Kidney tubule cell (primary cell): ENCODE results near the gene NEUROG1.

Experiments used
- DNase-seq: peaks from one replicate; pipeline ENCODE4 v3.0.0-alpha.2; 2018; ENCODE audit warnings: low spot score

Gene NEUROG1

GRCh38 chr5:135535820-135536801 is at the start of gene NEUROG1:
Gene NEUROG1 (minus strand): TSS chr5:135535964. CDS start chr5:135535690, 274 bp downstream.
- no peak for DNase-seq

DNA sequence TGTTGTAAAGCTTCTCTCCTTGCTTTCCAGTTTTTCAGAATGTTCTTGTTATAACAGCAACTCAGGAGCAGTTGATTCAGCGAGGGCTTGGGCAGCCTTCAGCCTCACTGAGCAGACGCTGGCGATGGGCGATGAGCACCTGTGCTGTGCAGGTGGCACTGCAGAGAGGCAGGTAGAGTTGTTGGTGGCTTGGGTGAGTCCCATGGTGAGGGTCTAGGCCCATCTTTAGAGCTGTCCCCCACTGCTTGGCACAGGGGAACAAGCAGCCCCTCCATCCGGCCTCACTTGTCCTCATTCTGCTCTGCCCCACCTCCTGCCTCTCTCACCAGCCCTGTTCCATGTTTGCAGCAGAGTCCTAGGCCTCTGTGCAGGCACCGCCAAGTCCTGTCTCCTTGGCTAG is 49.2 kb upstream of the NEUROG1 start:
- no peak for DNase-seq

- no peak for DNase-seq
Measured at GRCh38 chr5:135584276-135584675, 48.5 kb upstream of the NEUROG1 start.

DNA sequence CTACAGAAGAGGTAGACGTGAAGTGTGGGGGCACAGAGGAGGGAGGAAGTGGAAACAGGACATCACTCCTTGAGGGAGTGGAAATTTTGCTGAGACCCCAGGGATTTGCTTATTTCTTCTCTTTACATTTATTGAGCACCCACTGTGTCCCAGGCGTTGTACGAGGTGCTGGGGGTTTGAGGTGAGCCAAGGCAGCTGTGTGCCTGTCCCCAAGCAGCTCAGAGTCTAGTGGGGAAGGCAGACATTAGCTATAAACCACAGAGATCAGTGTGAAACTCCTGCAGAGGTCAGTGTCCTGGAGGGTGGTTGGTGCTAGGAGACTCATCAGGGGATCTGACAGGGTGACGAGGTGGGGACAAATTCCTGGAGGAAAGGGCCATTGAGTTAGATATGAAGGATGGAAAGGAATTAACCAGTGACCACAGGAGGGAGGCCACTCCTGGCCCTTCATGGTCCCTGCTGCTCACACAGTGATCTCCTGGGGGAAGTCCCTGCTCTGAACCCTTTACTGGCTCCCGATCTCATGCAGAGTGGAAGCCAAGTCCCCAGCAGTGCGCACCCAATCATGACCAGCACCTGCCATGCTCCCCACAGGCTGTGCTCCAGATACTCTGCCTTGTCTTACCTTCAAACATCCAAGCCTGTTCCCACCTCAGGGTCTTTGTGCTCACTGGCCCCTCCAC is 46.5 kb upstream of the NEUROG1 start:
- DNase-seq = no peak

GRCh38 chr5:135578685-135579341 is 43.0 kb upstream of the NEUROG1 start, which contains the start of gene CXCL14:
Gene CXCL14 (minus strand): TSS chr5:135578991. CDS start chr5:135578778, 213 bp downstream.
- DNase-seq = peak; percentile 84

DNA sequence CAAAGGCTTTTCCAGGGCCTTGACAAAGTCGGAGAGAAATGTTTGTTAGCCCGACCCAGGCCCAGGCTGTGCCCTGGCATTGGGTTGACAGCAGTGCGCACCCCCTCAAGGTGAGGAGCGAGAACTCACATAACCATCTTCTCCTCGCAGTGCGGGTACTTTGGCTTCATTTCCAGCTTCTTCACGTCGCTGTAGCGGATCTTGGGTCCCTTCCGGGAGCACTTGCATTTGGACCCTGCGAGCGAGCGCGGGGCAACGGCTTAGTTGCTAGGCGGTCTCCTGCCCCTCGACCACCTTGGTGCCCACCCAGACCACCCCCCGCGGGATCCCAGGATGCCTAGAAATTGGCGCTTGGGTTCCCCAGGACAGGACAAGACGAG is 42.5 kb upstream of the NEUROG1 start:
- DNase-seq = no peak

- no peak for DNase-seq
Measured at GRCh38 chr5:135577421-135577820, 41.7 kb upstream of the NEUROG1 start.

- peak; percentile 75 for DNase-seq
Measured at GRCh38 chr5:135576075-135576599, 40.4 kb upstream of the NEUROG1 start.

DNA sequence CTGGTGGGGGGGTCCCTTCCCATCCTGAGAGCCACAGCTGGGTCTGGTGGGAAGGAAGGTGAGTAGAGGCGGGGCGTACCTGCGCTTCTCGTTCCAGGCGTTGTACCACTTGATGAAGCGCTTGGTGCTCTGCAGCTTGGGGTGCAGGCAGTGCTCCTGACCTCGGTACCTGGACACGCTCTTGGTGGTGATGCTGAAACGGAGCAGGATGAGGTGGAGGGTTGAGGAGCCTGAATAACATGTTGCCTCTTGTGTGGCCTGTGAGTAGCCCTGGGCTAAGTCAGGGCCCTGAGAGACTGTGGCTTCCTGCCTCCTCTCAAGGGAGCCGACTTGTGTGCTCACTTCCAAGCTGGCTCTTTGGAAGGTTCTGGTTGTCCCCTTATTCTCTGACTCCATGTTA is 38.7 kb upstream of the NEUROG1 start:
- no peak for DNase-seq

- DNase-seq = no peak
Measured at GRCh38 chr5:135571902-135572301, 36.1 kb upstream of the NEUROG1 start.

- no peak for DNase-seq
Measured at GRCh38 chr5:135571066-135571609, 35.4 kb upstream of the NEUROG1 start.

DNA sequence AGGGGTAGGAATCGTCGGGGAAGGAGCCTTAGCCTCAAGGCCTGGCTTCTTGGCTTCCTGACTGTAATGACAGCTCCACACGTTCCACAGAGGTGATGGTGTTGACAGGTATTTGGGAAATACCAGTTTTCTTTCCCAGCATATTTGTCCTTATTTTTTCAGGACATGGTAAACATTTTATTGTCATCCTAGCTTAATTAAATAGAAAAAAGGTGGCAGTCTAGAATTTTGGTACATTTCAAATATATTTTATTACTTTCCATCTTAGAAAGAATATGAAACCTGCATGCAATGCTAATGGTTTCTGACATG is 34.6 kb upstream of the NEUROG1 start:
- no peak for DNase-seq

- peak; percentile 68 for DNase-seq
Measured at GRCh38 chr5:135569755-135570452, 34.1 kb upstream of the NEUROG1 start.

DNA sequence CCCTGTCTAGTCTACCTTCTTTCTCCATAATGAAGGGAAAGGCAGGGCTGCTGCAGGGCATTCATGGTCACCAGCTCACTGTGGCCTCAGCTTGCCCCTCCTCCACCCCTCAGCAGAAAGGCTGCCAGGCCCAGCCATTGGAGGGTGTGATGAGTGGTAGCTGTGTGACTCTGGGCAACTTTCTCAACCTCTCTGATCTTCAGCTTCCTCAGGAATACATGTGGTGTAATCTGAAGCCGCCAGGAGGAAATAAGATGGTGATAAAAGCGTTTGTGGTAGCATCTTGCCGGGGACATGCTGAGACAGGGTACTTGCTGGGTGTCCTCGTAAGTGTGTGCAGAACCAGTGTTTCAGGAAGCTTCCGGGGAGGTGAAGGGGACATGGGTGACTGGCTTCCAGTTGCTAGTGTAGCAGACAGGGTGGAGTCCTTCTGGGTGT is 33.2 kb upstream of the NEUROG1 start:
- no peak for DNase-seq

- no peak for DNase-seq
Measured at GRCh38 chr5:135568246-135568645, 32.5 kb upstream of the NEUROG1 start.

- DNase-seq = no peak
Measured at GRCh38 chr5:135567661-135568060, 31.9 kb upstream of the NEUROG1 start.

DNA sequence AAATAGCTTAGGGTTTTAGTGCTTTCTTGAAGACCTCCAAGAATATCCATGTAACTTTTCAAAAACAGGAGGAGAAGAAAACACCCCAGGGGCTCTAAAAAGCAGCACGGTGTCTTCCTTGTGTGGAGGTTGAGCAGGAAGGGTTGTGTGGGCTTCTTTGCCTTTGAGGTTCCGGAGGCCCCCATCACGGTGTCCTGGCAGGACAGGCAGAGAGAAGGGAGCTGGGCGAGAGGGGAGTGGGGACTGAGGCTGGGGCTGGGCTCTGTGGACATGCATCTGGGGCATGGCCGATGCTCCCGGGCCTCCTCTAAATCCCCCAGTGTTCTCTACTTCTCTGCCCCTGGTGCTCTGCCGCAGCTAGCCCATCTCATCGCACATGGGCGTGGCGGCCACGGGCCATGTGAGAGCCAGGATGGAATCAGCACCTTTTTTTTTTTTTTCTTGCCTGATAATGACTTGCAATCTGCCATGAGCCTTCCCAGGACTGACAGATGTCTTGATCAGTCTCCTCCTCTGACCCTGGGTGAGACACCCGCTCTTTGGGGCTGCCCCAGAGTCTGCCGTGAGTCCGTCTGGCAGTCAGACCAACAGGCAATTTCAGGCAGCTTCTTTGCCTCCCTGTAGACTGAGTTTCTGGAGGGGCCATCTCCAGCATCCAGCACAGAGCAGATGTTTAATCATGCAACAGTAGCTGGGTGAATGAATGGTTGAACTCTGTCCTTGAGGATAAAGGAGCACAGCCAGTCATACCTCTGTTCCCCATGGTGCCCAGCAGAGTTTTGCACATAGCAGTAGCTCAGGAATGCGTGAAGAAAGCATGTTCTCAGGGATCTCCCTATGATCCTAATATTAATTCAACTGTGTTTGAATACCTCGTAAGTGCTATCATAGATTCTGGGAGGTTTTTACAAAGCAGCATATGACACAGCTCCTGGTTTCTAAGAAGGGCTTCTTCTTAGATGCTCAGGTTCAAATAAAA is 30.9 kb upstream of the NEUROG1 start:
- peak; percentile 71 for DNase-seq

DNA sequence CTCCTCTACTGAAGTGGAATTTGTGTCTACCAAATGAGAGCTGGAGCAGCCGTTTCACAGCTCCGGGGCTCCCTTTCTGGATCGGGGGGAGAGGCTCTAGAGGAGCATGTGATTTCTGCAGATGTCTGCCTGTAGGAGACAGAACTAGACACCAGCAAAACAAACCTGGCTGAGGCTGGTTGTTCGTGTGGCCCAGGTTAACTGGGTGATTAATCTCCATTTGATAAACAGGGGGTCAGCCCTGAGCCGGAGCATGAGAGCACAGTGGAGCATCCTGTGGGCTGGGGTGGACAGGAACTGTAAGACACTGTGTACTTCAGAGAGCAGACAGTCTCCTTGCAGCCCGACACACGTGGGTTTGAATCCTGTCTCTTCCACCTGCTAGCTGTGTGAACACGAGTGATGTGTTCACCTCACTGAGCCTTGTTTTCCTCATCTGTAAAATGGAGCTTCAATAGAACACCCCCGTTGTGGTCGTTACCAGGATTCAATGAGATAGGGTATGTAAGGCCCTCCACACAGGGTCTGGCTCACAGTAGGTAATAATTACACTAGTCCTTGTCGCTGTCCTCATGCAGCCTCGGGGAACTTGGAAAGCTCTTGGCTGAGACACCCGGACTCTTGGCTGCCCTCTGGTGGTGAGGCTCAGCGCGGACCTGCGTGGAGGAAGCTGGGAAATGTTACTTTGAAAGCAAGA is 30.1 kb upstream of the NEUROG1 start:
- peak; percentile 67 for DNase-seq

GRCh38 chr5:135565266-135565665 is 29.5 kb upstream of the NEUROG1 start:
- DNase-seq = no peak

GRCh38 chr5:135564331-135564730 is 28.6 kb upstream of the NEUROG1 start:
- no peak for DNase-seq
